A673 (cell line): Measurements from ENCODE around the gene CNTN6. TPM values are rescaled to one million over a fixed set of nuclear protein-coding genes. Genes with fewer than 3 reads are reported as not detected.

ENCODE experiments used
- BruUV-seq: library from RNA; stranded (reverse); fragments of 400-500 nt; replicated peaks from 2 replicates; lab custom pipeline; 2021; lab: Mats Ljungman, UMichigan
- CTCF ChIA-PET: fragments of 300-600 bp; sonication (Branson Sonifier 250); formaldehyde crosslinking; loops from one replicate; lab custom pipeline; 2022; ENCODE audit warnings: antibody characterized with exemption; lab: Charles Lee
- POLR2A ChIA-PET: fragments of 300-600 bp; sonication (Branson Sonifier 250); formaldehyde crosslinking; loops from one replicate; lab custom pipeline; 2022; ENCODE audit warnings: antibody characterized with exemption; ENCODE audit not compliant: low non-redundant PET; lab: Charles Lee
- DNase-seq: peaks from one replicate; pipeline ENCODE4 v3.0.0-alpha.2; 2015; ENCODE audit warnings: low spot score
- H3K27ac ChIP-seq: fragments of 200-600 bp; sonication (generic); 2 replicates; pipeline ENCODE4 v1.5.1; 2016; ENCODE audit warnings: mixed run types, low read depth, mild to moderate bottlenecking, mixed read lengths, antibody characterized with exemption, low read length; ENCODE audit not compliant: poor library complexity, severe bottlenecking
- H3K27me3 ChIP-seq: fragments of 200-600 bp; sonication (generic); replicated peaks from 2 replicates; pipeline ENCODE4 v1.6.1; 2017; ENCODE audit warnings: mixed run types, low read depth, mild to moderate bottlenecking, mixed read lengths, antibody characterized with exemption, low read length; ENCODE audit not compliant: insufficient read depth, poor library complexity
- H3K36me3 ChIP-seq: fragments of 200-600 bp; sonication (generic); 2 replicates; pipeline ENCODE4 v1.6.1; 2016; ENCODE audit warnings: mixed run types, mild to moderate bottlenecking, mixed read lengths, antibody characterized with exemption, low read length; ENCODE audit not compliant: insufficient read depth, poor library complexity, severe bottlenecking
- H3K4me1 ChIP-seq: fragments of 200-600 bp; sonication (generic); 2 replicates; pipeline ENCODE4 v1.6.1; 2017; ENCODE audit warnings: mixed run types, mild to moderate bottlenecking, mixed read lengths, antibody characterized with exemption, low read length; ENCODE audit not compliant: insufficient read depth, poor library complexity, severe bottlenecking
- H3K4me3 ChIP-seq: fragments of 200-600 bp; sonication (generic); 2 replicates; pipeline ENCODE4 v1.5.1; 2016; ENCODE audit warnings: low read depth, mixed run types, mild to moderate bottlenecking, mixed read lengths, low read length; ENCODE audit not compliant: poor library complexity, severe bottlenecking
- H3K9me3 ChIP-seq: fragments of 200-600 bp; sonication (generic); 2 replicates; pipeline ENCODE4 v1.6.1; 2016; ENCODE audit warnings: mixed run types, low read depth, mild to moderate bottlenecking, mixed read lengths, antibody characterized with exemption, low read length; ENCODE audit not compliant: poor library complexity, severe bottlenecking
- CTCF ChIP-seq: fragments of 300-800, 200-600 bp; sonication (generic); conservative IDR thresholded peaks from 2 replicates; pipeline ENCODE4 v1.5.1; 2017; ENCODE audit warnings: low read depth, mild to moderate bottlenecking, antibody characterized with exemption, low read length, moderate library complexity, mixed read lengths
- EZH2 ChIP-seq: fragments of 200-600 bp; sonication (generic); IDR thresholded peaks from 2 replicates; pipeline ENCODE4 v1.6.1; 2017; ENCODE audit warnings: borderline replicate concordance, low read depth, mild to moderate bottlenecking, mixed read lengths, antibody characterized with exemption, low read length; ENCODE audit not compliant: poor library complexity, severe bottlenecking
- intact Hi-C: fragments of 100-400 bp; cut with micrococcal nuclease; formaldehyde crosslinking; loops from one replicate; pipeline ENCODE4 v1.10.0; 2022; ENCODE audit not compliant: unreplicated experiment
- total RNA-seq: library from RNA; stranded (reverse); gene quantifications from 2 replicates; pipeline ENCODE4 v1.2.3, GENCODE V29; 2021

The CNTN6 gene
- total RNA-seq, 1 experiment from 2014 or later = 0.28 TPM

DNA sequence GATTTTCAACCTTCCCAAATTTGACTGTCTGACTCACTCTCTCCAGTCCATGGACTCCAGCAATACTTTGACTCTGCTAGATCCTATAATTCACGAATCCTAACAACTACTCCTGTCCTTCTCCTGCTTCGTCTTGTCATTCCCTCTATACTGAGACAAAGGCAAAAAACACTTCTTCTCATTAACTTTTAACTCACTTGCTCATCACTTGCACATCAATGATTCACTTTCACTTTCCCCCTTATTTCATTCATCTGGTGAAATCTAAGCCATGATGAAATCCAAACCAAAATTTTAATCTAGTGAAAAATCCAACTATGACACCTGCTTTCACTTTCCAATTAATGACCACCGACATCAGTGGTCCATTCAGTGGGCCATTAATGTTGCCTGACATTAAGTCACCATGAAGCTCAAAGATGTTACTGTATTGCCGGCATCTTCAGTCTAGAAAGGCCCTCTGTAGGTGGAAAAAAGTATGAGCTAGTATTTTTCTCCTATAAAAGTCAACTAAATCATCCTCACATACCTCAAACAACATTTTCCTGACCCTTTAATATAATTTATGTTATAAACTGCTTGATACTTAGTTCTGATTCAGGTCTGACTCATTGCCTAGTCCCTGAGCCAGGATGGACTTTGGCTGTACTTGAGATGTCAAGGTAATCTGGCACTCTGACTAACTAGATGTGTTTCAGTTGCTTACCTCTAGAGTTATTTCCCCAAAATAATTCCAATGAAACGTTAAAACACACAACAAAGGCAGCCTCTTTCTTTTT, 158.6 kb downstream of the CNTN6 start:
- H3K27ac ChIP-seq = no peak overlapping the region
- intact Hi-C loops = no loop called here
- DNase-seq = no peak
- TF ChIP-seq EZH2 = no peak
- TF ChIP-seq CTCF = peak; percentile 25; the same call in 1 of the 2 replicates
- ChIA-PET CTCF (interaction anchor here (0.7 kb wide), 1 partner anchor 164 kb away, joined by 3 read pairs; no protein-coding TSS in a partner anchor), POLR2A (no interaction called here)
- H3K4me1 ChIP-seq = no peaks in the 10 kb centered on the region
- no peak overlapping the region for H3K4me3 ChIP-seq
- no peaks in the 10 kb centered on the region for H3K27me3 ChIP-seq
- peaks cover 4% of the 10 kb centered on the region for H3K9me3 ChIP-seq
- no TSS peak for BruUV-seq
- no peaks in the 10 kb centered on the region for H3K36me3 ChIP-seq

- no peak overlapping the region for H3K4me3 ChIP-seq
- H3K27me3 ChIP-seq = no peaks in the 10 kb centered on the region
- H3K9me3 ChIP-seq = peaks cover 4% of the 10 kb centered on the region
- ChIA-PET CTCF (no interaction called here), POLR2A (no interaction called here)
- no peaks in the 10 kb centered on the region for H3K4me1 ChIP-seq
- TF ChIP-seq EZH2 = no peak
- TF ChIP-seq CTCF = no peak
- no peaks in the 10 kb centered on the region for H3K36me3 ChIP-seq
- intact Hi-C loops = no loop called here
- DNase-seq = no peak
- H3K27ac ChIP-seq = no peak overlapping the region
- no TSS peak for BruUV-seq
Observed at GRCh38 chr3:1252061-1252430, 159.2 kb downstream of the CNTN6 start.

DNA sequence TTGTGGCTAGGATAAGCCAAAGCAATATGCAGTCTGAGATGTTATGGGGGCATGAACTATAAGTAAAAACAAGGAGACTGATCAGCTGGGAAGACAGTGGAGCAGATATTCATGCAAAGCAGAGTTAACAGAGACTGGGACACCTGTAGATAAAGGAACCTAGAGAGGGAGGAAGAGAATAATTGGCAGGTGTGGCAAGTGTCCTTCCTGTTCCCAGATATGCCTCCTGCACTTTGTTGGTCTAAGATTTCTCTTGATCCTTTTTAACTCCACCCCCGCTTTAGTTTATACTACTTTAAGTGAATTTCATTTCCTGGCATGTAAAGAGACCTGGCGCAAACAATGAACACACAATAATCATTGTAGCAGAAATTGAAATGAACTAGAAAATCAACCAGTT, 169.4 kb downstream of the CNTN6 start:
- H3K4me3 ChIP-seq = no peak overlapping the region
- no peaks in the 10 kb centered on the region for H3K9me3 ChIP-seq
- no peaks in the 10 kb centered on the region for H3K36me3 ChIP-seq
- no peaks in the 10 kb centered on the region for H3K27me3 ChIP-seq
- ChIA-PET CTCF (no interaction called here), POLR2A (no interaction called here)
- no peak for TF ChIP-seq CTCF
- no peak for TF ChIP-seq EZH2
- no peak overlapping the region for H3K27ac ChIP-seq
- no peak for DNase-seq
- BruUV-seq = no TSS peak
- H3K4me1 ChIP-seq = no peaks in the 10 kb centered on the region
- intact Hi-C loops = no loop called here
